ENCODE data around the gene TMEM151B. TPM values are rescaled to one million over a fixed set of nuclear protein-coding genes. Genes with fewer than 3 reads are reported as not detected.

TMEM151B gene
- total RNA-seq, 1 donor from 2014 or later = 0.05 TPM

- no peak for DNase-seq (ENCODE audit: low spot score)
- Mint-ChIP-seq H3K4me3 (ENCODE audit: unreplicated experiment) (no peak overlapping the region), H3K36me3 (ENCODE audit: low read depth) (no peaks in the 10 kb centered on the region), H3K27ac (ENCODE audit: unreplicated experiment) (no peak overlapping the region), H3K9me3 (ENCODE audit: low read depth) (no peaks in the 10 kb centered on the region), H3K27me3 (ENCODE audit: low read depth) (peaks cover 53% of the 10 kb centered on the region), H3K4me1 (ENCODE audit: low read depth) (no peaks in the 10 kb centered on the region)
- TF ChIP-seq CTCF (IDR thresholded peaks at IDR 0.05) = no peak
Measured at GRCh38 chr6:44329858-44330257, 59.6 kb downstream of the TMEM151B start.

DNA sequence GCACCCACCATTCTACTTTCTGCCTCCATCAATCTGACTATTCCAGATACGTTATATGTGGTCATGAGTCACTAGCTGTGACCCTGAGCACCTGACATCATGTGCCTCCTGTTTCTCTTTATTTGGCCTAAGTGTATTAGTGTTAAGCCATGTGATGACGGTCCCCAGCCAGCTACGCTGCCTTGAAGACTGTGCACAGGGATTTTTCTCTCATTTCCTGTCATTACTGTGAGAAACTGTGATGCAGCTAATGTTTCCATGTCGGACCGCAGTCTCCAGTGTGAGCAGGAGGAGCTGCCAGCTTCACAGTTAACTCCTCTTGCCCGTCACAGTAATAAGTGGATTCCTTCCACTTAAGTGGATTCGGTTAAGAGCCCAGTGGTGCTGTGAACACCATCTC lies 62.3 kb downstream of the TMEM151B start:
- Mint-ChIP-seq H3K9me3 (ENCODE audit: low read depth) (no peaks in the 10 kb centered on the region), H3K36me3 (ENCODE audit: low read depth) (no peaks in the 10 kb centered on the region), H3K27ac (ENCODE audit: unreplicated experiment) (no peak overlapping the region), H3K4me1 (ENCODE audit: low read depth) (no peaks in the 10 kb centered on the region), H3K4me3 (ENCODE audit: unreplicated experiment) (no peak overlapping the region), H3K27me3 (ENCODE audit: low read depth) (peaks cover 61% of the 10 kb centered on the region)
- no peak for TF ChIP-seq CTCF (IDR thresholded peaks at IDR 0.05)
- no peak for DNase-seq (ENCODE audit: low spot score)

- no peak for TF ChIP-seq CTCF (IDR thresholded peaks at IDR 0.05)
- H3K27ac Mint-ChIP-seq (ENCODE audit: unreplicated experiment) = no peak overlapping the region
- no peaks in the 10 kb centered on the region for H3K36me3 Mint-ChIP-seq (ENCODE audit: low read depth)
- DNase-seq (ENCODE audit: low spot score) = no peak
- peaks cover 54% of the 10 kb centered on the region for H3K27me3 Mint-ChIP-seq (ENCODE audit: low read depth)
- H3K4me1 Mint-ChIP-seq (ENCODE audit: low read depth) = no peaks in the 10 kb centered on the region
- no peaks in the 10 kb centered on the region for H3K9me3 Mint-ChIP-seq (ENCODE audit: low read depth)
- H3K4me3 Mint-ChIP-seq (ENCODE audit: unreplicated experiment) = no peak overlapping the region
Measured at GRCh38 chr6:44333273-44333919, 63.1 kb downstream of the TMEM151B start.

- Mint-ChIP-seq H3K9me3 (ENCODE audit: low read depth) (no peaks in the 10 kb centered on the region), H3K36me3 (ENCODE audit: low read depth) (no peaks in the 10 kb centered on the region), H3K27ac (ENCODE audit: unreplicated experiment) (no peak overlapping the region), H3K4me3 (ENCODE audit: unreplicated experiment) (no peak overlapping the region), H3K27me3 (ENCODE audit: low read depth) (peaks cover 50% of the 10 kb centered on the region), H3K4me1 (ENCODE audit: low read depth) (peaks cover 4% of the 10 kb centered on the region)
- TF ChIP-seq CTCF (IDR thresholded peaks at IDR 0.05) = no peak
- no peak for DNase-seq (ENCODE audit: low spot score)
Measured at GRCh38 chr6:44333942-44334341, 63.7 kb downstream of the TMEM151B start.

DNA sequence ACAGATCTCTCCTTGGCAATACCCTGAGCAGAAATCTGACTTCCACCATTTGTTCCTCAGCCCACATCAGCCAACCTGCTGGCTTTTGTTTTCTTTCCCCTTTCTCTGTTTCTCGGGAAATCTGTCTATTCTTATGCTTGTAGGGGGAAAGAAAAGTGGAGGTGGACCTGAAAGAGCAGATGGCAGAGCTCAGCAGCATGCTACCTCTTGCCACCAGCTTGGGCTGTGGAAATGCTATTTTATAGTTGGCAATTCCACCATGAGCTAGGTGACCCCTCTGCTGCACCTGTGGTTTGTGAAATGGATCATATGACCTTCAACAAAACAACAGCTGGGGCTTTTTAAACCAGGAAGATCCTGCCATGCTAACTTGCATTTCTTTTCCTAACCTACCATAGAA lies 65.4 kb downstream of the TMEM151B start:
- Mint-ChIP-seq H3K27me3 (ENCODE audit: low read depth) (peaks cover 35% of the 10 kb centered on the region), H3K9me3 (ENCODE audit: low read depth) (no peaks in the 10 kb centered on the region)
- TF ChIP-seq CTCF (IDR thresholded peaks at IDR 0.05) = no peak

More for the DNA sequence above, 65.4 kb downstream of the TMEM151B start:
- H3K4me3 Mint-ChIP-seq (ENCODE audit: unreplicated experiment) = no peak overlapping the region
- H3K4me1 Mint-ChIP-seq (ENCODE audit: low read depth) = peaks cover 6% of the 10 kb centered on the region
- no peaks in the 10 kb centered on the region for H3K36me3 Mint-ChIP-seq (ENCODE audit: low read depth)
- DNase-seq (ENCODE audit: low spot score) = no peak
- H3K27ac Mint-ChIP-seq (ENCODE audit: unreplicated experiment) = no peak overlapping the region

Data from chondrocyte (in vitro differentiated cells).